ENCODE data around the gene PCDHAC1.

DNA sequence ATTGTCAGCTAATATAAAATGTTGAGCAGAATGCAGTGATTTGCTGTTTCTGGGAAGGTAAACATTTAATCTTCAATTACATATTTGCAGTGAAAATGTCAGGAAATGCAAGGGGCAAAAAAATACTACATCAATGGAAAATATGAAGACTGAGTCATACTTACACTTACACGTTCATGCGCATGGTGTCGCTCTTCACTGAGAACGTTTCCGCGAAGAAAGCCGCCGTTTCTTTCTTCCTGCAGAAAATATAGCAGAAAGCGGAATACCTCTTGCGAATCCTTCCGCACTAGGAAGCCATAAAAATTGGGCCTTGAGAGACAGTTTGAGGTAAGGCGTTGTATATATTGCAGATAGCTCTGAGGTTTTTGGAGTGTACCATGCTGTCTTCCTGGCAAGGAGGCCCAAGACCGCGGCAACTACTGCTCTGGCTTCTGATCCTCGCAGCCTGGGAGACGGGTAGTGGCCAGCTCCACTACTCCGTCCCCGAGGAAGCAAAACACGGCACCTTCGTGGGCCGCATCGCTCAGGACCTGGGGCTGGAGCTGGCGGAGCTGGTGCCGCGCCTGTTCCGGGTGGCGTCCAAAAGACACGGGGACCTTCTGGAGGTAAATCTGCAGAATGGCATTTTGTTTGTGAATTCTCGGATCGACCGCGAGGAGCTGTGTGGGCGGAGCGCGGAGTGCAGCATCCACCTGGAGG lies 44.1 kb upstream of the PCDHAC1 start, which contains the start of gene PCDHA13:
- no peak for TF ChIP-seq SUZ12 (IDR thresholded peaks at IDR 0.05; ENCODE audit: extremely low read depth, insufficient read depth, insufficient read length)
- no peak for TF ChIP-seq ZNF274 (IDR thresholded peaks at IDR 0.05; ENCODE audit: low read depth, low read length)
- no peak for TF ChIP-seq YY1 (IDR thresholded peaks at IDR 0.05; ENCODE audit: insufficient read depth, insufficient read length)

All from NT2/D1 (cell line).